ENCODE data around the gene PSME1. TPM values are rescaled to one million over a fixed set of nuclear protein-coding genes. Genes with fewer than 3 reads are reported as not detected.

The PSME1 gene
- total RNA-seq, 2 experiments from 2014 or later = 149 to 187 TPM

GRCh38 chr14:24106672-24107271 lies 29.2 kb upstream of the PSME1 start:
- no peaks in the 10 kb centered on the region for H3K79me2 ChIP-seq (ENCODE audit: insufficient read depth, low read depth, low read length)
- POLR2A ChIA-PET = interaction anchor here (0.6 to 7.0 kb wide), 3 partner anchors 13 to 124 kb away, joined by 5 to 80 read pairs (median 5); partner anchors contain the start of gene PCK2
- no peak overlapping the region for H3K4me3 ChIP-seq (ENCODE audit: low read depth, low read length, poor library complexity, severe bottlenecking)
- no peak for TF ChIP-seq EZH2phosphoT487 (IDR thresholded peaks at IDR 0.05; ENCODE audit: borderline replicate concordance, low read depth, low read length)
- TF ChIP-seq CTCF (conservative IDR thresholded peaks at IDR 0.05; ENCODE audit: low read length) = no peak
- H4K20me1 ChIP-seq (ENCODE audit: insufficient read depth, low read length) = no peaks in the 10 kb centered on the region
- H2AFZ ChIP-seq (ENCODE audit: low read length) = no peak overlapping the region
- peaks cover 6% of the 10 kb centered on the region for H3K36me3 ChIP-seq (ENCODE audit: insufficient read depth, low read length)
- no TSS peak for BruUV-seq (replicated peaks)
- H3K4me2 ChIP-seq (ENCODE audit: low read length) = no peak overlapping the region
- intact Hi-C loops (cut with micrococcal nuclease; ENCODE audit: unreplicated experiment) = no loop called here
- no peak for DNase-seq (ENCODE audit: low spot score)
- CTCF ChIA-PET (ENCODE audit: unreplicated experiment) = interaction anchor here (2.1 kb wide), 1 partner anchor 54 kb away, joined by 8 read pairs; the partner anchor contains the start of gene IRF9
- H3K27ac ChIP-seq (ENCODE audit: low read depth, low read length, poor library complexity, severe bottlenecking) = no peak overlapping the region
- peaks cover 11% of the 10 kb centered on the region for H3K4me1 ChIP-seq (ENCODE audit: insufficient read depth, low read length, poor library complexity, severe bottlenecking)
- H3K9me3 ChIP-seq (ENCODE audit: low read length) = no peaks in the 10 kb centered on the region
- H3K9me2 ChIP-seq (ENCODE audit: insufficient read depth, low read length) = no peaks in the 10 kb centered on the region

- H3K27ac ChIP-seq (ENCODE audit: low read depth, low read length, poor library complexity, severe bottlenecking) = peak overlapping the region; percentile 55
- no peak overlapping the region for H3K4me3 ChIP-seq (ENCODE audit: low read depth, low read length, poor library complexity, severe bottlenecking)
- H3K9me3 ChIP-seq (ENCODE audit: low read length) = no peaks in the 10 kb centered on the region
- DNase-seq (ENCODE audit: low spot score) = no peak
- ChIA-PET CTCF (ENCODE audit: unreplicated experiment) (interaction anchor here (0.6 to 2.1 kb wide), 8 partner anchors 10 to 94 kb away, joined by 3 to 8 read pairs (median 4); partner anchors contain the start of genes IRF9, PCK2 and TM9SF1), POLR2A (interaction anchor here (0.6 to 7.0 kb wide), 12 partner anchors 15 to 549 kb away, joined by 3 to 80 read pairs (median 3); partner anchors contain the start of genes DHRS4L2, EMC9, PCK2 and RNF31)
- H3K36me3 ChIP-seq (ENCODE audit: insufficient read depth, low read length) = peaks cover 6% of the 10 kb centered on the region
- TF ChIP-seq CTCF (conservative IDR thresholded peaks at IDR 0.05; ENCODE audit: low read length) (no peak), EZH2phosphoT487 (IDR thresholded peaks at IDR 0.05; ENCODE audit: borderline replicate concordance, low read depth, low read length) (no peak)
- no peaks in the 10 kb centered on the region for H4K20me1 ChIP-seq (ENCODE audit: insufficient read depth, low read length)
- no peaks in the 10 kb centered on the region; the same call in 1 of the 2 replicates for H3K79me2 ChIP-seq (ENCODE audit: insufficient read depth, low read depth, low read length)
- peak overlapping the region; percentile 83 for H2AFZ ChIP-seq (ENCODE audit: low read length)
- no peaks in the 10 kb centered on the region for H3K9me2 ChIP-seq (ENCODE audit: insufficient read depth, low read length)
- intact Hi-C loops (cut with micrococcal nuclease; ENCODE audit: unreplicated experiment) = loop anchor here (1.0 to 2.0 kb wide), 3 partner anchors 14 to 94 kb away; partner anchors contain the start of gene PCK2
- H3K4me2 ChIP-seq (ENCODE audit: low read length) = peak overlapping the region; percentile 52
- peaks cover 15% of the 10 kb centered on the region for H3K4me1 ChIP-seq (ENCODE audit: insufficient read depth, low read length, poor library complexity, severe bottlenecking)
- no TSS peak for BruUV-seq (replicated peaks)
Observed at GRCh38 chr14:24108336-24108874, 27.6 kb upstream of the PSME1 start.
